Measurements from ENCODE around the gene ATP11A.

GRCh38 chr13:112753833-112754232, 64.0 kb downstream of the ATP11A start:
- no peak for TF ChIP-seq POLR2A (IDR thresholded peaks at IDR 0.05)
- TF ChIP-seq CTCF (IDR thresholded peaks at IDR 0.05), result no peak
